Stimulated activated effector memory CD8-positive, alpha-beta T cell treated with anti-CD3 and anti-CD28 coated beads, Interleukin-12 subunit alpha, Interleukin-12 subunit beta, amount 100 ng/mL, for 72 hours (primary cell): Measurements from ENCODE around the gene FBXO41.

ENCODE experiments used
- ATAC-seq: fragments of 150-1000 bp; cut with Tn5 transposase; 2 replicates; pipeline ENCODE4 v1.10.0; 2021
- DNase-seq, 2 donors: peaks; one replicate each; pipeline ENCODE4 v3.0.0; 2021 to 2022; ENCODE audit warnings: low spot score in 2 of 2
- H3K27ac Mint-ChIP-seq: one replicate; pipeline ENCODE4 v1.8.0; 2022; ENCODE audit warnings: mild to moderate bottlenecking, mixed read lengths
- H3K36me3 Mint-ChIP-seq: one replicate; pipeline ENCODE4 v1.8.0; 2022; ENCODE audit warnings: mild to moderate bottlenecking, mixed read lengths
- H3K4me1 Mint-ChIP-seq: one replicate; pipeline ENCODE4 v1.8.0; 2022; ENCODE audit warnings: mixed read lengths
- H3K4me3 Mint-ChIP-seq: one replicate; pipeline ENCODE4 v1.8.0; 2022; ENCODE audit warnings: mild to moderate bottlenecking, mixed read lengths
- H3K9me3 Mint-ChIP-seq: one replicate; pipeline ENCODE4 v1.8.0; 2022; ENCODE audit warnings: mixed read lengths

The FBXO41 gene

GRCh38 chr2:73292316-73292905 lies 8.1 kb upstream of the FBXO41 start:
- Mint-ChIP-seq H3K36me3 (no peaks in the 10 kb centered on the region), H3K4me1 (peaks cover 10% of the 10 kb centered on the region), H3K27ac (no peak overlapping the region), H3K4me3 (peak overlapping the region; percentile 67), H3K9me3 (no peaks in the 10 kb centered on the region)
- no peak for DNase-seq
- ATAC-seq, result no peak

DNA sequence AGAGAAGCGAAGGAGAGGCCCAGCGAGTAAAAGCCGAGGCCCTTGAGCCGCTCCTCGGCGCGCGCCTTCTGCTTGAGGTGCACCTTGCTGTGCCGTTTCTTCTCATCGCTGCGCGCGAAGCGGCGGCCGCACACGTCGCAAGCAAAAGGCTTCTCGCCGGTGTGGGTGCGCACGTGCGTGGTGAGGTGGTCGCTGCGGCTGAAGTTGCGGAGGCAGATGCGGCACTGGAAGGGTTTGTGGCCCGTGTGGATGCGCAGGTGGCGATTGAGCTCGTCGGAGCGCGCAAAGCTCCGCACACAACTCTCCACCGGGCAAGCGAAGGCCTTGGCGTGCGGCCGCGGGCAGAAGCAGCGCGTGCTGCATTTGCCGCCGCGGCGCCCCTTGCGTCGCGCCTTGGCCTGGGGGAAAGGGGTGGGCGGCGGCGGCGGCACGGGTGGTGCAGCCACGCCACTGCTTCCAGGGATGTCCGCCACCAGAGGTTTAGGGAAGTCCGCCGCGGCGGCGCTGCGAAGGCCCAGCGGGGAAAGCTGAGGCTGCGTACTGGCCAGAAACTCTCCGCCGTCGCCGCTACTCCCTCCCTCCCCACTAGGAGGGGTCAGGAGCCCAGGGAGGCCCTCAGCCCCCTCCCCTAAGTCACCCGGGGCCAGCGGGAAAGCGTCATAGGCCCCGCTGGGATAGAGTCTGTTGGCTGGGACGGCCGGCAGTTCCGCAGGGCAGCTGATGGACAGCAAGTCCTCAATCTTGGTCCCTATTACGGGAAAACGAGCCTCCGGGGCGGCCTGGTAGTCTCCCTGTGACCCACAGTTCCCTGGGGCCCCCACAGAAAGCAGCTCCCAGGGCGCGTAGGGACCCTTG lies 7.4 kb upstream of the FBXO41 start:
- Mint-ChIP-seq H3K4me1 (peaks cover 10% of the 10 kb centered on the region), H3K36me3 (no peaks in the 10 kb centered on the region), H3K27ac (no peak overlapping the region), H3K4me3 (peak overlapping the region; percentile 67), H3K9me3 (no peaks in the 10 kb centered on the region)
- no peak for DNase-seq
- no peak for ATAC-seq

DNA sequence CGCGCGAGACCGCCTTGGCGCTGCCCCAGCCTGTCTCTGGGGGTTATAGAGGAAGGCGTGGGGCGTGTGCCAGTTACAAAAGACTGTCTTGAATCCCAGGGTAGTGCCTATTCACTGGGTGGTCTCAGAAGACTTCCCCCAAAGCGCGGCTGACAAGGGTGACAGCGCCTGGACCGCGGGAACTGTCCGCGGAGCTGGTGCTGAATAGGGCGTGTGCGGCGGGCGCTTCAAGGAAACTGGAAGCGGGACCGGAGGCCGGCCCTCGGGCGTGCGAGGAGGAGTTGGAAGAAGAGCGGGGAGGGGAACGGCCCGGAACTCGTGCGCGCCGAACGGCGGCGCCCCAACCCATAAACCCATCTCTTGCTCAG lies 6.8 kb upstream of the FBXO41 start:
- H3K27ac Mint-ChIP-seq, result no peak overlapping the region
- DNase-seq (peak; percentile 48 to 77), ATAC-seq (no peak)
- no peaks in the 10 kb centered on the region for H3K36me3 Mint-ChIP-seq
- H3K4me1 Mint-ChIP-seq, result peaks cover 10% of the 10 kb centered on the region
- H3K4me3 Mint-ChIP-seq, result peak overlapping the region; percentile 67
- H3K9me3 Mint-ChIP-seq, result no peaks in the 10 kb centered on the region

DNA sequence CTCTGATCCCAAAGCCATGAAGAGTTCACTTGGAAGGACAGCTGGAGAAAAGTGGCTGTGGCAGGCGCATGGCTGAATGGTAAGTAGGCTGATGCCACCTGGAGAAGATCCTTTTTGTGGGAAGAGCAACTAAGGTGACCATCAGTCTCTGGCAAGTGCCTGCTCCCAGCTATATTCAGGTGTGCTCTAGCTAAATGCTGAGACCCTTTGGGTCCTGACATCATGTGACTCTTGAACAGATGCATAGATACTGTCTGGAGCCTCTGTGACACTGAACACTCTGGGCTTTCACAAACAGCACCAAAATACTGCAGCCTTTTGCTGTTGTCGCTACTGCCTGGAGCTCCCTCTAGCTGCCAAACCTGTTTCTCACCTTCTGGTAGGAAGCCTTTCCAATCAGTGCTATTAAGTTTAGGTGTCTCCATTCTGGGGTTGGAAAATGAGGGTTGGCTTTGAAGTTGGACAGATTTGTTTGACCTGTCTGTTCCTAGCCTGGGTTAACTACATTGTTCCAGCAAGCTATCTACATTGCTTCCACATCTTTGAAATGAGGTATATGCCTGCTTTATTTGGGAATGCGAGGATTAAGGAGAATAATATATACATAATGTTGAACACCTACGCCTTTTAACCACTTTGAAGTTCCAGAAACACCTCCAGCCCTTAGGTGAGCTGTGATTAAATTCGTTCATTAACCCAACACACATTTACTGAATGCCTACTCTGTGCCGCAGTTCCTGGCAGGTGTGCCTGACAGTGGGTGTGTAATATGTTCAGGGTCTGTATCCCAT lies 6.0 kb upstream of the FBXO41 start:
- Mint-ChIP-seq H3K4me3 (no peak overlapping the region), H3K9me3 (no peaks in the 10 kb centered on the region), H3K27ac (no peak overlapping the region), H3K4me1 (peaks cover 18% of the 10 kb centered on the region), H3K36me3 (no peaks in the 10 kb centered on the region)
- ATAC-seq, result no peak
- peak in 1 of 2 donors; percentile 59 for DNase-seq

DNA sequence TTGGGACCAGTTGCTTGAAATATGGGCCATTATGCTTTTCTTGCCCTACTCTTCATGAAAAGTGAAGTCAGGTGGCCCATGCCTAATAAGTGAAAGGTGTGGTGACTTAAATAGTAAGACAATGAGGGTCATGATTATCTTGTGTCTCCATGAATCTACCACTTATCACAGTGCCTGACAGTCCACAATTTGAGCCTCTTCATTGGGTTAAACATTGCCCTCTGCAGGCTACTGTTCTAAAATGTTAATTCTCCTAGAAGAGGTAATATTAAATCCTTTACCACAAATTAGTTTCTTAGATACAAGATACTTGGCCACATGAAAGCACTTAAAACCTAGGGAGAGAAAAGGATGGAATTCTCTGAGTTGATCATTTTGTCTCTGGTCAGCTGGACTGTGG lies 5.0 kb upstream of the FBXO41 start:
- DNase-seq, result no peak
- ATAC-seq, result no peak
- Mint-ChIP-seq H3K4me1 (peaks cover 23% of the 10 kb centered on the region), H3K4me3 (no peak overlapping the region), H3K9me3 (no peaks in the 10 kb centered on the region), H3K36me3 (no peaks in the 10 kb centered on the region), H3K27ac (no peak overlapping the region)

GRCh38 chr2:73286134-73286655 lies 1.9 kb upstream of the FBXO41 start:
- no peaks in the 10 kb centered on the region for H3K9me3 Mint-ChIP-seq
- peaks cover 27% of the 10 kb centered on the region for H3K4me1 Mint-ChIP-seq
- H3K27ac Mint-ChIP-seq, result no peak overlapping the region
- H3K36me3 Mint-ChIP-seq, result no peaks in the 10 kb centered on the region
- H3K4me3 Mint-ChIP-seq, result peak overlapping the region; percentile 67
- DNase-seq (no peak), ATAC-seq (no peak)

DNA sequence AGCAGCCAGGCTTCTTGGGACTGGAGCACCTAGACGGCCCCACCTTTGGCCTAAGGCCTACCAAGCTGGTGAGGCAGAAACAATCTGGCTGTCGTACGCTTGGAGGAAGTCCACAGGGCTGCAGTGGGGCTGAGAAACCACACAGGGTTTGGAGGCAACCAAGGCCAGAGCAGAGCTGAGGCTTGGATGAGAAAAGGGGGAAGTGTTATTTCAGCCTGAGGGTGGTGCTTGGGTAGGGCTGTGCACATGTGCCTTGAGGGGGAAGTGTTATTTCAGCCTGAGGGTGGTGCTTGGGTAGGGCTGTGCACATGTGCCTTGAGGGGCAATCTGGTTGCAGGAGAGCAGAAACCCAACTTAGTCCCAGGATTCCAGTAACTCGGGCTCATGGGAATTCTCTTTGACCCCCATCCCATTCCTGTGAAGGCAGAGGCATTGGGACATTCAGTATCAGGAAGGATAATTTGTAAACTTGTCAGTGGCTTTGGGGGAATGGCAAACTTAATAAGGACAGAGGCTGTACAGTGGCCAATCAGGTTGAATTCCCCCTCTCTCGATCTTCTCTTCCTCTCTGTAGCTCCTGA lies 971 bp upstream of the FBXO41 start:
- H3K9me3 Mint-ChIP-seq, result no peaks in the 10 kb centered on the region
- peak overlapping the region; percentile 53 for H3K27ac Mint-ChIP-seq
- peak; percentile 57 for ATAC-seq
- DNase-seq, result peak; percentile 12 to 71
- no peaks in the 10 kb centered on the region for H3K36me3 Mint-ChIP-seq
- peak overlapping the region; percentile 67 for H3K4me3 Mint-ChIP-seq
- peaks cover 28% of the 10 kb centered on the region for H3K4me1 Mint-ChIP-seq

- H3K27ac Mint-ChIP-seq, result peak overlapping the region; percentile 61
- DNase-seq (peak; percentile 7 to 53), ATAC-seq (peak; percentile 51)
- peaks cover 40% of the 10 kb centered on the region for H3K4me1 Mint-ChIP-seq
- H3K4me3 Mint-ChIP-seq, result peak overlapping the region; percentile 67
- H3K9me3 Mint-ChIP-seq, result no peaks in the 10 kb centered on the region
- no peaks in the 10 kb centered on the region for H3K36me3 Mint-ChIP-seq
Measured at GRCh38 chr2:73283545-73284295, 558 bp downstream of the FBXO41 start.

DNA sequence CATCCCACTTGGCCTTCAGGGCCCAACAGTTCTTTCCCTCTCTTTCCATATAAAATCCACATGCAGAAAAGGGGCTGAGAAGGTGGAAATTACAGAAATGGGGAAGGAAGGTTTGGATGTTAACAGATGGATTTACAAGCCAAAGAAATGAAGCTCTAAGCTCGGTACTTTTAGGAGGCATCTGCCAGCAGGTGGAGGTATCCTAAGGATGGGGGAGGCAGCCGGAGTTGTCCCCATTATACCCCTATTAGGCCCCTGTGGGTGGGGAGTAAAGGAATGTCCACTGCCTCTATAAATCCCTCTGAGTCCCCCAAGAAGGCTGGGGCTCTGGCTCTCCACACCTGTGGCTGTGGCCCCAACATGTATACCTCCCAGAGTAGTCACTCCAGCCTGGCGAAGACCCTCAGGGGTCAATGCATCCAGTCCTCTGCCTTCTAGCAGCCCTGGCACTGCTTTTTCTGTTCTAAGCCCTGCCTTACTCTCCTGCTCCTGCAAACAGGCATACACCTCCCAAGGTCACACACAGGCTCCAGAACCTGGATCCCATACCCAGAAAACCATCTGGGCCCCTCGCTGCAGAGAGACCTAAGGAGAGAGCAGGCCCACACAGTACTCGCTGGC lies 1.2 kb downstream of the FBXO41 start:
- DNase-seq, result no peak
- Mint-ChIP-seq H3K9me3 (no peaks in the 10 kb centered on the region), H3K36me3 (no peaks in the 10 kb centered on the region), H3K4me1 (peaks cover 44% of the 10 kb centered on the region), H3K4me3 (peak overlapping the region; percentile 67), H3K27ac (peak overlapping the region; percentile 61)
- no peak for ATAC-seq

GRCh38 chr2:73281244-73281643 lies 3.0 kb downstream of the FBXO41 start:
- Mint-ChIP-seq H3K36me3 (no peaks in the 10 kb centered on the region), H3K4me3 (no peak overlapping the region), H3K9me3 (no peaks in the 10 kb centered on the region), H3K27ac (no peak overlapping the region), H3K4me1 (peaks cover 44% of the 10 kb centered on the region)
- ATAC-seq (no peak), DNase-seq (no peak)

- no peaks in the 10 kb centered on the region for H3K9me3 Mint-ChIP-seq
- ATAC-seq (no peak), DNase-seq (no peak)
- no peak overlapping the region for H3K27ac Mint-ChIP-seq
- H3K4me1 Mint-ChIP-seq, result peaks cover 32% of the 10 kb centered on the region
- no peak overlapping the region for H3K4me3 Mint-ChIP-seq
- peaks cover 5% of the 10 kb centered on the region for H3K36me3 Mint-ChIP-seq
Measured at GRCh38 chr2:73279852-73280251, 4.4 kb downstream of the FBXO41 start.

GRCh38 chr2:73272270-73272669 lies 12.0 kb downstream of the FBXO41 start:
- H3K9me3 Mint-ChIP-seq, result no peaks in the 10 kb centered on the region
- H3K36me3 Mint-ChIP-seq, result peaks cover 16% of the 10 kb centered on the region
- H3K4me1 Mint-ChIP-seq, result peaks cover 21% of the 10 kb centered on the region
- DNase-seq, result no peak
- no peak overlapping the region for H3K27ac Mint-ChIP-seq
- no peak for ATAC-seq
- H3K4me3 Mint-ChIP-seq, result no peak overlapping the region

DNA sequence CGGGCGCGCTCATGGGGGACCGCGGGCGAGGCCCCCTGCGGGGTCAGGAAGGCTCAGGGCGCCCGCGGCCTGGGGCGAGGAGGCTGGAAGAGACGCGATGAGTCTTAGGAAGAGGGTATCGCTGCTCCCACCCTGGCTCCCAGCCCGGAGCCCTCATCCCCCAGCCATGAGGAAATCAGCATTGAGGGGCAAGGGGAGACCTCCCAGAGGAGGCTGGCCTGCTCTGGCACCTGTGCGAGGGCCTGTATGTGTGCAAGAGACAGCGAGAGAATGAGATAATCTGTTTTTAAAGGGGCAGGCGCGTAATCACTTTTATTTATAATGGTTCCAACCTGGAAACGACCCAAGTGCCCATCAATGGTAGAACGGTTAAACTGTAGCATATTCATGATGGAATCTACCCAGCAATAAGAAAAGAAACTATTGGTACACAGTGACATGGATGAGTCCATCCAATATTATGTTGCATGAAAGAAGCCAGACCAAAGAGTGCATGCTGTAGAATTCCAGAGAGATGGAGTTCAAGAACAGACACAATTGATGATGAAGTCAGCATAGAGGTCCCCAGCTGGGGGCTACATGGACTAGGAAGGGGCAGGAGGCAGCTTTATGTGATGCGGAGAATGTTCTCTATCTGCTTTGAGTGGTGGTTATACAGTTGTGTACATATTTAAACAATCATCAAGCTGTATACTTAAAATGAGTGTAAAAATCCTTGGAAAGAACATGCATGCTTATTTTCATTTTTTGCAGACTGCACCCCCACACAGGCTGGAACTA lies 14.4 kb downstream of the FBXO41 start:
- Mint-ChIP-seq H3K4me3 (peak overlapping the region; percentile 39), H3K36me3 (peaks cover 21% of the 10 kb centered on the region), H3K27ac (no peak overlapping the region), H3K4me1 (peaks cover 27% of the 10 kb centered on the region), H3K9me3 (no peaks in the 10 kb centered on the region)
- DNase-seq (no peak), ATAC-seq (no peak)
